ENCODE data around the gene CCDC59. TPM values are rescaled to one million over a fixed set of nuclear protein-coding genes. Genes with fewer than 3 reads are reported as not detected.

CCDC59 gene
- total RNA-seq (2021) (28.9 and 49.9 TPM in 2 replicates), Bru-seq, nascent RNA (percentile 93 among the genes with signal in this experiment), BruChase-seq, experiment 1, labeled RNA remaining after a 2-hour chase (percentile 88 among the genes with signal in this experiment), BruChase-seq, experiment 2, labeled RNA remaining after a 6-hour chase (percentile 93 among the genes with signal in this experiment)
- long read RNA-seq, transcript CCDC59-201 (4 exons, 1,983 nt), result major isoform, 40 of 44 reads
- long read RNA-seq, partial matches to known transcripts, result 1 of 44 reads
- long read RNA-seq, other reads (novel, unspliced or antisense), result 1 of 44 reads

GRCh38 chr12:82358200-82359114 is at the start of gene CCDC59, which contains the start of gene METTL25:
Gene CCDC59, minus strand, starts transcription at chr12:82358387. Its CDS starts 11 bp downstream, at chr12:82358376.
Gene METTL25, plus strand, starts transcription at chr12:82358529. Its CDS starts 37 bp downstream, at chr12:82358566.
- Histone ChIP-seq H3K4me3 (peak within 1 kb of the TSS; percentile 89), H3K9me3 (ENCODE audit: insufficient read depth, low read depth) (peaks cover 4% of the 10 kb centered on the region; the same call in 1 of the 2 replicates), H3K9me2 (ENCODE audit: insufficient read depth) (no peaks in the 10 kb centered on the region), H3F3A (ENCODE audit: insufficient read depth, low read depth) (peaks cover under 1% of the 10 kb centered on the region; the same call in 1 of the 2 replicates), H3K36me3 (ENCODE audit: low read depth) (peaks cover 18% of the 10 kb centered on the region), H3K79me2 (ENCODE audit: low read depth) (peaks cover 26% of the 10 kb centered on the region), H3K4me1 (replicated peaks; ENCODE audit: insufficient read depth) (peaks cover 10% of the 10 kb centered on the region; the same call in 1 of the 2 replicates), H3K27me3 (ENCODE audit: insufficient read depth, low read depth) (no peaks in the 10 kb centered on the region), H3K4me2 (peak within 1 kb of the TSS; percentile 81), H3K27ac (peak within 1 kb of the TSS; percentile 86), H4K20me1 (ENCODE audit: insufficient read depth) (peaks cover 4% of the 10 kb centered on the region; the same call in 1 of the 2 replicates), H2AFZ (peak within 1 kb of the TSS; percentile 93)
- POLR2A ChIA-PET (ENCODE audit: unreplicated experiment), result interaction anchor here (0.5 to 0.6 kb wide), 5 partner anchors 252 to 1294 kb away, joined by 3 to 4 read pairs (median 4); no protein-coding TSS in a partner anchor
- CTCF ChIA-PET, result interaction anchor here (0.6 to 1.0 kb wide), 8 partner anchors 73 to 494 kb away, joined by 3 to 15 read pairs (median 5); no protein-coding TSS in a partner anchor
- TF ChIP-seq EZH2 (IDR thresholded peaks at IDR 0.05; ENCODE audit: low read depth), result no peak
- TF ChIP-seq, protein P1, sequence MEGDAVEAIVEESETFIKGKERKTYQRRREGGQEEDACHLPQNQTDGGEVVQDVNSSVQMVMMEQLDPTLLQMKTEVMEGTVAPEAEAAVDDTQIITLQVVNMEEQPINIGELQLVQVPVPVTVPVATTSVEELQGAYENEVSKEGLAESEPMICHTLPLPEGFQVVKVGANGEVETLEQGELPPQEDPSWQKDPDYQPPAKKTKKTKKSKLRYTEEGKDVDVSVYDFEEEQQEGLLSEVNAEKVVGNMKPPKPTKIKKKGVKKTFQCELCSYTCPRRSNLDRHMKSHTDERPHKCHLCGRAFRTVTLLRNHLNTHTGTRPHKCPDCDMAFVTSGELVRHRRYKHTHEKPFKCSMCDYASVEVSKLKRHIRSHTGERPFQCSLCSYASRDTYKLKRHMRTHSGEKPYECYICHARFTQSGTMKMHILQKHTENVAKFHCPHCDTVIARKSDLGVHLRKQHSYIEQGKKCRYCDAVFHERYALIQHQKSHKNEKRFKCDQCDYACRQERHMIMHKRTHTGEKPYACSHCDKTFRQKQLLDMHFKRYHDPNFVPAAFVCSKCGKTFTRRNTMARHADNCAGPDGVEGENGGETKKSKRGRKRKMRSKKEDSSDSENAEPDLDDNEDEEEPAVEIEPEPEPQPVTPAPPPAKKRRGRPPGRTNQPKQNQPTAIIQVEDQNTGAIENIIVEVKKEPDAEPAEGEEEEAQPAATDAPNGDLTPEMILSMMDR (conservative IDR thresholded peaks at IDR 0.05), result peak; percentile 97
- intact Hi-C loops (cut with micrococcal nuclease; ENCODE audit: unreplicated experiment), result loop anchor here (1.0 to 10.0 kb wide), 3 partner anchors 270 to 714 kb away; partner anchors contain the start of gene TMTC2
- DNase-seq, result peak; percentile 91 to 93
- no TSS peak for BruUV-seq (replicated peaks)

DNA sequence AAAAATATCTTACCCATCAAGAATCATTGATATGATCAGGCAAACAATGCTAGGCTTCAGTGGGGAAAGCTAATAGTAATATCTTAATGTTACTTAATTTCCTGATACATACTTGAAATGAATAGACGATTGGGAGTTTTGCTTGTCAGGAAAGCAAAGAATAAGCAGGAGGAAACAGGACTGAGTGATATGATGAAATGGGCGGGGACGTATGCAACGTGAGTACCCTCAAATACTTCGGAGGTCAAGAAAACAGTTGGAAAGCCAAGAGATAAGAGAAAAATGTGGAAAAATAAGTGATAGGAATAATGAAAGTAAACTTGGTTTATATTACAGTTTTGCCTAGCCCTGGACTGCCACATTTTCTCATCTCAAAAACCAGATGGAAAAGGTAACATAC is 49.3 kb upstream of the CCDC59 start:
- TF ChIP-seq EZH2 (IDR thresholded peaks at IDR 0.05; ENCODE audit: low read depth), result no peak
- TF ChIP-seq, protein P1 (conservative IDR thresholded peaks at IDR 0.05), result no peak
- intact Hi-C loops (cut with micrococcal nuclease; ENCODE audit: unreplicated experiment), result no loop called here
- Histone ChIP-seq H3K9me3 (ENCODE audit: insufficient read depth, low read depth) (no peaks in the 10 kb centered on the region), H3K9me2 (ENCODE audit: insufficient read depth) (no peaks in the 10 kb centered on the region), H3F3A (ENCODE audit: insufficient read depth, low read depth) (no peaks in the 10 kb centered on the region), H3K36me3 (ENCODE audit: low read depth) (no peaks in the 10 kb centered on the region), H3K4me2 (no peak overlapping the region), H3K27ac (no peak overlapping the region), H3K27me3 (ENCODE audit: insufficient read depth, low read depth) (no peaks in the 10 kb centered on the region), H3K4me1 (replicated peaks; ENCODE audit: insufficient read depth) (no peaks in the 10 kb centered on the region), H3K79me2 (ENCODE audit: low read depth) (no peaks in the 10 kb centered on the region), H2AFZ (no peak overlapping the region), H3K4me3 (no peak overlapping the region), H4K20me1 (ENCODE audit: insufficient read depth) (no peaks in the 10 kb centered on the region)
- ChIA-PET CTCF (no interaction called here), POLR2A (ENCODE audit: unreplicated experiment) (no interaction called here)
- no TSS peak for BruUV-seq (replicated peaks)
- no peak for DNase-seq

DNA sequence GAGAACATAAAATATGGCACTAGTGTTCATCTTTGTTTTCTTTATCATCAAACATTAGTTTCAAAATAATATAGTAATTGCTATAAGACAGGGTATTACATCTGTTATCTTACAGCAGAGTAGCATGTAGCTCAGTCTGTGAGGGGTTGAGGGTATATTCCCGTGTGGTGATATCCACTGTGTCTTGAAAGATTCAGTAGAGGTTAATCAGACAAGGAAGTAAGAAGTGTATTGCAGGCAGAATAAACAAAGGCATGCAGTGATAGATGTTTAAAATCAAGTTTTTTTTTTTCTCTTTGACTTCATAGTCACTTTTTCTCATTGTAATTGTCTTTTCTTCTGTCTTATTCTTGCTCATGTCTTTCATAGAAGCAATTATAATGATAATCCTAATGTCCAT is 48.5 kb upstream of the CCDC59 start:
- H3K4me3 ChIP-seq, result no peak overlapping the region
- H3K9me3 ChIP-seq (ENCODE audit: insufficient read depth, low read depth), result no peaks in the 10 kb centered on the region
- no peaks in the 10 kb centered on the region for H3K79me2 ChIP-seq (ENCODE audit: low read depth)
- H3K4me2 ChIP-seq, result no peak overlapping the region
- H4K20me1 ChIP-seq (ENCODE audit: insufficient read depth), result no peaks in the 10 kb centered on the region
- H2AFZ ChIP-seq, result no peak overlapping the region
- no peaks in the 10 kb centered on the region for H3K36me3 ChIP-seq (ENCODE audit: low read depth)
- intact Hi-C loops (cut with micrococcal nuclease; ENCODE audit: unreplicated experiment), result no loop called here
- CTCF ChIA-PET, result no interaction called here
- TF ChIP-seq, protein P1 (conservative IDR thresholded peaks at IDR 0.05), result no peak
- no peak for TF ChIP-seq EZH2 (IDR thresholded peaks at IDR 0.05; ENCODE audit: low read depth)
- no peaks in the 10 kb centered on the region for H3K9me2 ChIP-seq (ENCODE audit: insufficient read depth)
- no peak for DNase-seq
- H3K4me1 ChIP-seq (replicated peaks; ENCODE audit: insufficient read depth), result no peaks in the 10 kb centered on the region
- POLR2A ChIA-PET (ENCODE audit: unreplicated experiment), result interaction anchor here (0.5 kb wide), 1 partner anchor 334 kb away, joined by 4 read pairs; no protein-coding TSS in a partner anchor
- no peak overlapping the region for H3K27ac ChIP-seq
- no TSS peak for BruUV-seq (replicated peaks)
- no peaks in the 10 kb centered on the region for H3K27me3 ChIP-seq (ENCODE audit: insufficient read depth, low read depth)
- H3F3A ChIP-seq (ENCODE audit: insufficient read depth, low read depth), result no peaks in the 10 kb centered on the region
